ENCODE measurements around the gene ATRN. TPM values are rescaled to one million over a fixed set of nuclear protein-coding genes. Genes with fewer than 3 reads are reported as not detected.

The ATRN gene
- total and polyA plus RNA-seq, 4 donors = 8.4 to 104 (median 46.0) TPM

DNA sequence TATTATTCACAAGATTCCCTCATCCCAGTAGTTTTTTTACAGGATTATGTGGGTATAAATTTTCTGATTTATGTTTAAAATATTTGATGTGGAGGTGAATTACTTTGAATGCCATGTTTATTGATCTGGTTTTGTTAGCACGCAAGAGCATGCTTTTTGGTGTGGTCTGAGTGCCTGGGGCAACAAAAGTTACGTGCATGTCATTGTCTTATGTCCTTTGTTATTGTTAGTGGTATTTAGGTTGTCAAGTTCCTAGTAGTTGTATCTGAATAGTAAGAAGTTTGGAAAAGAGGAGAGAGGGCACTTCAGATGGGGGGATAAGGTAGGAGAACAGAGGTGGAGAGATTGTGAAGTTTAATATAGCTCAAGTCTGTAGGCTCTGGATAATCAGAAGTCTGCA, 95.0 kb downstream of the ATRN start:
- no peak overlapping the region for H3K9ac ChIP-seq (ENCODE audit: low read depth in 1 of 2, low read length in 2 of 2)
- H3K27me3 ChIP-seq (ENCODE audit: control insufficient read depth in 4 of 4, insufficient read depth in 4 of 4, low read length in 3 of 4) = no peaks in the 10 kb centered on the region
- WGBS = 99% methylated on average over 2 of the region's 2 CpGs
- no peaks in the 10 kb centered on the region for H3K9me3 ChIP-seq (ENCODE audit: control insufficient read depth in 4 of 4, low read length in 3 of 4)
- no peak for TF ChIP-seq JUND (IDR thresholded peaks at IDR 0.05)
- TF ChIP-seq EGR1 (IDR thresholded peaks at IDR 0.05; ENCODE audit: low read depth in 2 of 2) = no peak
- no peak for TF ChIP-seq HNF4G (IDR thresholded peaks at IDR 0.05)
- TF ChIP-seq FOXA1 (IDR thresholded peaks at IDR 0.05) = no peak
- TF ChIP-seq HNF4A (conservative IDR thresholded peaks at IDR 0.05) = no peak
- TF ChIP-seq TAF1 (conservative IDR thresholded peaks at IDR 0.05) = no peak
- H3K36me3 ChIP-seq (ENCODE audit: control insufficient read depth in 4 of 4, insufficient read depth in 3 of 4, low read depth in 1 of 4, low read length in 3 of 4) = peaks cover 3 to 31% (median 28%) of the 10 kb centered on the region in 4 donors
- peaks cover 0 to 5% (median 0%) of the 10 kb centered on the region in 4 donors for H3K4me1 ChIP-seq (ENCODE audit: control insufficient read depth in 4 of 4, insufficient read depth in 4 of 4, low read length in 3 of 4)
- no peak overlapping the region for H3K27ac ChIP-seq (ENCODE audit: low read depth in 1 of 2, low read length in 2 of 2)
- no peak for DNase-seq (ENCODE audit: low spot score)
- H3K4me3 ChIP-seq (ENCODE audit: low read depth in 1 of 3, low read length in 3 of 3) = no peak overlapping the region

DNA sequence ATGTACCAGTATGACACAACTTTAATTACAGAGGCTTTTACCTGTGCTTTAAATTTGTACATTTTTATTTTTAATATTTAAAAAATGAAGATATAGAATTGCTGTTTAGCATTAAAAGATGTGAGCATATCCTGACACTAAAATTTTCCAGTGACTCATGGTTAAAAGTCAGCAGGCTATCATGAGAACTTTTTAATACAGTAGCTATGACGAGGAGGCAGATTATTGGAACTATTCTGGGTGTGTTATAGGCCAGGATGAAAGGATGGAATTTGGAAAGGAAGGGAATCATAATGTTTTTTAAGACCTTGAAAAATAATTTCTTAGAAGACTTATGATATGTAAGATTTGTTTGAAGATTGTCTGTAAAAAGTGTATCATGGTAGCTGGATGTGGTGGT, 101.3 kb downstream of the ATRN start:
- no peak overlapping the region for H3K4me3 ChIP-seq (ENCODE audit: low read depth in 1 of 3, low read length in 3 of 3)
- WGBS = 87% methylated on average over 1 of the region's 1 CpG
- no peaks in the 10 kb centered on the region for H3K9me3 ChIP-seq (ENCODE audit: control insufficient read depth in 4 of 4, low read length in 3 of 4)
- no peaks in the 10 kb centered on the region for H3K27me3 ChIP-seq (ENCODE audit: control insufficient read depth in 4 of 4, insufficient read depth in 4 of 4, low read length in 3 of 4)
- H3K4me1 ChIP-seq (ENCODE audit: control insufficient read depth in 4 of 4, insufficient read depth in 4 of 4, low read length in 3 of 4) = no peaks in the 10 kb centered on the region
- H3K9ac ChIP-seq (ENCODE audit: low read depth in 1 of 2, low read length in 2 of 2) = no peak overlapping the region
- peaks cover 8 to 48% (median 29%) of the 10 kb centered on the region in 4 donors for H3K36me3 ChIP-seq (ENCODE audit: control insufficient read depth in 4 of 4, insufficient read depth in 3 of 4, low read depth in 1 of 4, low read length in 3 of 4)
- TF ChIP-seq, protein P1, sequence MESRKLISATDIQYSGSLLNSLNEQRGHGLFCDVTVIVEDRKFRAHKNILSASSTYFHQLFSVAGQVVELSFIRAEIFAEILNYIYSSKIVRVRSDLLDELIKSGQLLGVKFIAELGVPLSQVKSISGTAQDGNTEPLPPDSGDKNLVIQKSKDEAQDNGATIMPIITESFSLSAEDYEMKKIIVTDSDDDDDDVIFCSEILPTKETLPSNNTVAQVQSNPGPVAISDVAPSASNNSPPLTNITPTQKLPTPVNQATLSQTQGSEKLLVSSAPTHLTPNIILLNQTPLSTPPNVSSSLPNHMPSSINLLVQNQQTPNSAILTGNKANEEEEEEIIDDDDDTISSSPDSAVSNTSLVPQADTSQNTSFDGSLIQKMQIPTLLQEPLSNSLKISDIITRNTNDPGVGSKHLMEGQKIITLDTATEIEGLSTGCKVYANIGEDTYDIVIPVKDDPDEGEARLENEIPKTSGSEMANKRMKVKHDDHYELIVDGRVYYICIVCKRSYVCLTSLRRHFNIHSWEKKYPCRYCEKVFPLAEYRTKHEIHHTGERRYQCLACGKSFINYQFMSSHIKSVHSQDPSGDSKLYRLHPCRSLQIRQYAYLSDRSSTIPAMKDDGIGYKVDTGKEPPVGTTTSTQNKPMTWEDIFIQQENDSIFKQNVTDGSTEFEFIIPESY (IDR thresholded peaks at IDR 0.05) = no peak
- no peak for TF ChIP-seq RAD21 (IDR thresholded peaks at IDR 0.05)
- no peak for TF ChIP-seq GABPA (IDR thresholded peaks at IDR 0.05 in 1 of 2, conservative IDR thresholded peaks at IDR 0.05 in 1 of 2)
- no peak for TF ChIP-seq JUND (IDR thresholded peaks at IDR 0.05)
- TF ChIP-seq, protein P2, sequence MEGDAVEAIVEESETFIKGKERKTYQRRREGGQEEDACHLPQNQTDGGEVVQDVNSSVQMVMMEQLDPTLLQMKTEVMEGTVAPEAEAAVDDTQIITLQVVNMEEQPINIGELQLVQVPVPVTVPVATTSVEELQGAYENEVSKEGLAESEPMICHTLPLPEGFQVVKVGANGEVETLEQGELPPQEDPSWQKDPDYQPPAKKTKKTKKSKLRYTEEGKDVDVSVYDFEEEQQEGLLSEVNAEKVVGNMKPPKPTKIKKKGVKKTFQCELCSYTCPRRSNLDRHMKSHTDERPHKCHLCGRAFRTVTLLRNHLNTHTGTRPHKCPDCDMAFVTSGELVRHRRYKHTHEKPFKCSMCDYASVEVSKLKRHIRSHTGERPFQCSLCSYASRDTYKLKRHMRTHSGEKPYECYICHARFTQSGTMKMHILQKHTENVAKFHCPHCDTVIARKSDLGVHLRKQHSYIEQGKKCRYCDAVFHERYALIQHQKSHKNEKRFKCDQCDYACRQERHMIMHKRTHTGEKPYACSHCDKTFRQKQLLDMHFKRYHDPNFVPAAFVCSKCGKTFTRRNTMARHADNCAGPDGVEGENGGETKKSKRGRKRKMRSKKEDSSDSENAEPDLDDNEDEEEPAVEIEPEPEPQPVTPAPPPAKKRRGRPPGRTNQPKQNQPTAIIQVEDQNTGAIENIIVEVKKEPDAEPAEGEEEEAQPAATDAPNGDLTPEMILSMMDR (IDR thresholded peaks at IDR 0.05; ENCODE audit: low read depth, low read length, missing input control) = no peak
- no peak for TF ChIP-seq FOXA1 (IDR thresholded peaks at IDR 0.05)
- no peak for DNase-seq (ENCODE audit: low spot score)
- no peak overlapping the region for H3K27ac ChIP-seq (ENCODE audit: low read depth in 1 of 2, low read length in 2 of 2)

DNA sequence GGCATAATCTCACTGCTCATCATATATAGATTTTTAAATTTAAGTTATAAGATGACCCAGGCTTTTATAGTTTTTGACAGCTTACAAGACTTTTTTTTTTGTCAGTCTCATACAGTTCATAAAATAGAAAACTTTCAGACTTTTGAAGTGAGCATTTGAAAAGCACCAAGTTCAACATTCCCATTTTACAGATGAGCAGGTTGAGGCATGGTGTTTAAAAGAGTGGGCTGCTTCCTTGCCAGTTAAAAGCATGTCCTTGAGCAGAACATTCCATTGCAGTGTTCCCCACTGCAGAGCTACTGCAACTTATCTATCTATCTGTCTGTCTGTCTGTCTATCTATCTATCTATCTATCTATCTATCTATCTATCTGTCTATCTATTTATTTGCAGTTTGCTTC, 105.5 kb downstream of the ATRN start:
- H3K36me3 ChIP-seq (ENCODE audit: control insufficient read depth in 4 of 4, insufficient read depth in 3 of 4, low read depth in 1 of 4, low read length in 3 of 4) = peaks cover 11 to 51% (median 39%) of the 10 kb centered on the region in 4 donors
- TF ChIP-seq RAD21 (IDR thresholded peaks at IDR 0.05) (no peak), HNF4G (IDR thresholded peaks at IDR 0.05) (no peak), GABPA (IDR thresholded peaks at IDR 0.05 in 1 of 2, conservative IDR thresholded peaks at IDR 0.05 in 1 of 2) (no peak), NR2F2 (IDR thresholded peaks at IDR 0.05) (no peak), TAF1 (conservative IDR thresholded peaks at IDR 0.05) (no peak)
- TF ChIP-seq, protein P3, sequence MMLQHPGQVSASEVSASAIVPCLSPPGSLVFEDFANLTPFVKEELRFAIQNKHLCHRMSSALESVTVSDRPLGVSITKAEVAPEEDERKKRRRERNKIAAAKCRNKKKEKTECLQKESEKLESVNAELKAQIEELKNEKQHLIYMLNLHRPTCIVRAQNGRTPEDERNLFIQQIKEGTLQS (IDR thresholded peaks at IDR 0.05) = no peak
- H3K9me3 ChIP-seq (ENCODE audit: control insufficient read depth in 4 of 4, low read length in 3 of 4) = no peaks in the 10 kb centered on the region
- no peak overlapping the region for H3K27ac ChIP-seq (ENCODE audit: low read depth in 1 of 2, low read length in 2 of 2)
- no peak overlapping the region for H3K4me3 ChIP-seq (ENCODE audit: low read depth in 1 of 3, low read length in 3 of 3)
- no peaks in the 10 kb centered on the region for H3K4me1 ChIP-seq (ENCODE audit: control insufficient read depth in 4 of 4, insufficient read depth in 4 of 4, low read length in 3 of 4)
- H3K9ac ChIP-seq (ENCODE audit: low read depth in 1 of 2, low read length in 2 of 2) = no peak overlapping the region
- no peaks in the 10 kb centered on the region for H3K27me3 ChIP-seq (ENCODE audit: control insufficient read depth in 4 of 4, insufficient read depth in 4 of 4, low read length in 3 of 4)
- no peak for DNase-seq (ENCODE audit: low spot score)

Measured in liver (tissue), 9 donors.